Esophagus muscularis mucosa (tissue), 4 donors: ENCODE measurements around the gene SNED1. TPM values are rescaled to one million over a fixed set of nuclear protein-coding genes. Genes with fewer than 3 reads are reported as not detected.

Experiments used
- DNase-seq: peaks from one replicate; pipeline ENCODE4 v3.0.0-alpha.2; 2017; ENCODE audit errors: extremely low spot score
- H3K27ac ChIP-seq, 4 donors: fragments of 200-600 bp; sonication (generic); replicated peaks in 1 of 4; 1 replicate in 3 of 4; 2 replicates in 1 of 4; pipeline ENCODE4 v1.5.1; 2016 to 2019; ENCODE audit warnings: mild to moderate bottlenecking in 1 of 4
- H3K27me3 ChIP-seq, 4 donors: fragments of 200-600 bp; sonication (generic); one replicate each; pipeline versions ENCODE4 v1.5.1 to v1.6.0; 2016 to 2019
- H3K36me3 ChIP-seq, 4 donors: fragments of 200-600 bp; sonication (generic); one replicate each; pipeline ENCODE4 v1.5.1; 2016 to 2019
- H3K4me1 ChIP-seq, 4 donors: fragments of 200-600 bp; sonication (generic); one replicate each; pipeline ENCODE4 v1.5.1; 2016 to 2019
- H3K4me3 ChIP-seq, 4 donors: fragments of 200-600 bp; sonication (generic); 1 replicate in 2 of 4; 2 replicates in 2 of 4; pipeline ENCODE4 v1.5.1; 2016 to 2019; ENCODE audit warnings: mild to moderate bottlenecking in 4 of 4, moderate library complexity in 1 of 4
- H3K9me3 ChIP-seq, 4 donors: fragments of 200-600 bp; sonication (generic); 1 replicate in 3 of 4; 2 replicates in 1 of 4; pipeline ENCODE4 v1.5.1; 2016 to 2019
- CTCF ChIP-seq, 3 experiments: fragments of 200-600 bp in 2 of 3; fragments of 450-650 bp in 1 of 3; sonication (generic) in 2 of 3; IDR thresholded peaks; one replicate each; pipeline ENCODE4 v1.5.1; 2017 to 2019; ENCODE audit warnings: antibody characterized with exemption in 3 of 3, mild to moderate bottlenecking in 2 of 3, moderate library complexity in 1 of 3
- EP300 ChIP-seq: sonication (generic); formaldehyde crosslinking; IDR thresholded peaks from one replicate; pipeline ENCODE4 v1.6.1; 2017; ENCODE audit warnings: antibody characterized with exemption
- POLR2A ChIP-seq: fragments of 450-650 bp; IDR thresholded peaks from one replicate; pipeline ENCODE4 v1.6.1; 2017; ENCODE audit warnings: antibody characterized with exemption, moderate library complexity, mild to moderate bottlenecking, low read depth
- POLR2AphosphoS5 ChIP-seq, 2 donors: sonication (generic); formaldehyde crosslinking; IDR thresholded peaks; one replicate each; pipeline ENCODE4 v1.6.1; 2017; ENCODE audit warnings: antibody characterized with exemption in 2 of 2
- WGBS: methylation state at CpG from one replicate; pipeline ENCODE4 v1.1.5; 2018; 5-methylcytosine and 5-hydroxymethylcytosine counted together
- intact Hi-C: fragments of 100-400 bp; cut with DNase I; formaldehyde crosslinking; loops from one replicate; pipeline ENCODE4 v1.15.1; 2023
- total RNA-seq, 4 donors: library from RNA; depleted of rRNA; stranded (reverse); fragments of >200 nt; gene quantifications; one replicate each; pipeline versions ENCODE4 v1.1.0 to v1.2.1, GENCODE V29; 2016

Gene SNED1
- total RNA-seq, 4 donors from 2014 or later, result 7.3 to 14.1 (median 11.6) TPM

GRCh38 chr2:241126201-241126611 lies 127.8 kb downstream of the SNED1 start:
- no peak for DNase-seq
- no peaks in the 10 kb centered on the region for H3K27me3 ChIP-seq
- no peak overlapping the region for H3K4me3 ChIP-seq
- intact Hi-C loops, result no loop called here
- no peak overlapping the region for H3K27ac ChIP-seq
- WGBS, result 94% methylated on average over 18 of the region's 21 CpGs
- no peaks in the 10 kb centered on the region for H3K9me3 ChIP-seq
- TF ChIP-seq POLR2AphosphoS5 (IDR thresholded peaks at IDR 0.05) (no peak), EP300 (no peak), CTCF (IDR thresholded peaks at IDR 0.05) (no peak), POLR2A (no peak)
- H3K36me3 ChIP-seq, result peaks cover 0 to 5% (median 0%) of the 10 kb centered on the region in 4 donors
- H3K4me1 ChIP-seq, result no peaks in the 10 kb centered on the region

DNA sequence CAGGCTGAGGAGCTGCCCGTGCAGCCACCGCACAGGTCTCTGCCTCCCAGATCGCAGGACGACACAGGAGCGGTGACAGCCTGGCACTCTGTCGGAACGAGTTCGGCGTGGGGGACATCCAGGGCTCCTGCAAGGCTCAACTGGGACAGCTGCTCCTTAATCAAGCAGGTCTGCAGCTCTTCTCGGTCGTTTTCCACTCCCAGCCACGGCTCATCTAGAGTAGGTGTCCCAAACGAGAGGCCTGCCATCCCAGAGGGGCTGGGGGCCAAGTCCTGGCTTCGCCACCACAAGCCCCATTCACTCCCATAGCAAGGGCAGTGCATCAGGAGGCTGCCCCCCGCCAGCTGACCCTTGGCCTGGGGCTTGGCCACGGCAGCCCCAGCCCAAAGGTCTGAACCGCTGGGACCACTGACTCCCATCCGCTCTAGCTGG lies 128.4 kb downstream of the SNED1 start:
- no peak for DNase-seq
- 98% methylated on average over 9 of the region's 18 CpGs for WGBS
- Histone ChIP-seq H3K27ac (no peak overlapping the region), H3K36me3 (peaks cover 0 to 5% (median 0%) of the 10 kb centered on the region in 4 donors), H3K9me3 (no peaks in the 10 kb centered on the region), H3K4me1 (no peaks in the 10 kb centered on the region), H3K4me3 (no peak overlapping the region), H3K27me3 (no peaks in the 10 kb centered on the region)
- intact Hi-C loops, result no loop called here
- TF ChIP-seq CTCF (IDR thresholded peaks at IDR 0.05), result no peak
- no peak for TF ChIP-seq EP300
- no peak for TF ChIP-seq POLR2A
- TF ChIP-seq POLR2AphosphoS5 (IDR thresholded peaks at IDR 0.05), result no peak

GRCh38 chr2:241128266-241128665 lies 129.8 kb downstream of the SNED1 start:
- H3K27me3 ChIP-seq, result no peaks in the 10 kb centered on the region
- H3K4me1 ChIP-seq, result no peaks in the 10 kb centered on the region
- DNase-seq, result no peak

GRCh38 chr2:241129086-241129871 lies 130.9 kb downstream of the SNED1 start:
- WGBS, result 81% methylated on average over 9 of the region's 12 CpGs
- Histone ChIP-seq H3K9me3 (no peaks in the 10 kb centered on the region), H3K27ac (no peak overlapping the region), H3K4me3 (no peak overlapping the region), H3K27me3 (no peaks in the 10 kb centered on the region), H3K36me3 (peaks cover 0 to 5% (median 0%) of the 10 kb centered on the region in 4 donors), H3K4me1 (no peaks in the 10 kb centered on the region)
- intact Hi-C loops, result no loop called here
- DNase-seq, result no peak
- TF ChIP-seq CTCF (IDR thresholded peaks at IDR 0.05) (no peak), POLR2AphosphoS5 (IDR thresholded peaks at IDR 0.05) (no peak), EP300 (no peak), POLR2A (no peak)

More at GRCh38 chr2:241128266-241128665, 129.8 kb downstream of the SNED1 start:
- TF ChIP-seq POLR2A (no peak), CTCF (IDR thresholded peaks at IDR 0.05) (no peak), POLR2AphosphoS5 (IDR thresholded peaks at IDR 0.05) (no peak), EP300 (no peak)
- Histone ChIP-seq H3K36me3 (peaks cover 0 to 5% (median 0%) of the 10 kb centered on the region in 4 donors), H3K27ac (no peak overlapping the region), H3K4me3 (no peak overlapping the region), H3K9me3 (no peaks in the 10 kb centered on the region)
- WGBS, result 95% methylated on average over 8 of the region's 8 CpGs
- intact Hi-C loops, result no loop called here
